ENCODE measurements around the gene DIS3L2. TPM values are rescaled to one million over a fixed set of nuclear protein-coding genes. Genes with fewer than 3 reads are reported as not detected.

DIS3L2 gene
- total RNA-seq, 2 donors from 2014 or later: 55.5 to 67.2 TPM

- Mint-ChIP-seq H3K36me3 (ENCODE audit: low read depth) (peaks cover 16% of the 10 kb centered on the region), H3K4me3 (no peak overlapping the region), H3K27me3 (no peaks in the 10 kb centered on the region), H3K27ac (peak overlapping the region; percentile 63), H3K4me1 (peaks cover 24% of the 10 kb centered on the region)
- ATAC-seq (no peak), DNase-seq (no peak)
- H3K9me3 ChIP-seq (ENCODE audit: control insufficient read depth, low read length, poor library complexity, severe bottlenecking): no peaks in the 10 kb centered on the region
These were observed 258.4 kb downstream of the DIS3L2 start for GRCh38 chr2:232219932-232220331.

- Mint-ChIP-seq H3K27ac (peak overlapping the region; percentile 56), H3K4me3 (no peak overlapping the region), H3K36me3 (ENCODE audit: low read depth) (peaks cover 2% of the 10 kb centered on the region), H3K27me3 (no peaks in the 10 kb centered on the region), H3K4me1 (peaks cover 4% of the 10 kb centered on the region)
- ATAC-seq (no peak), DNase-seq (no peak)
- H3K9me3 ChIP-seq (ENCODE audit: control insufficient read depth, low read length, poor library complexity, severe bottlenecking): no peaks in the 10 kb centered on the region
These were observed 263.9 kb downstream of the DIS3L2 start for GRCh38 chr2:232225429-232225828.

GRCh38 chr2:232225895-232226294 is 264.4 kb downstream of the DIS3L2 start:
- peaks cover 5% of the 10 kb centered on the region for H3K36me3 Mint-ChIP-seq (ENCODE audit: low read depth)
- no peak for ATAC-seq

GRCh38 chr2:232228332-232228731 is 266.8 kb downstream of the DIS3L2 start:
- H3K9me3 ChIP-seq (ENCODE audit: control insufficient read depth, low read length, poor library complexity, severe bottlenecking): no peaks in the 10 kb centered on the region
- peaks cover 23% of the 10 kb centered on the region for H3K4me1 Mint-ChIP-seq
- H3K4me3 Mint-ChIP-seq: no peak overlapping the region
- H3K27me3 Mint-ChIP-seq: no peaks in the 10 kb centered on the region
- no peak overlapping the region for H3K27ac Mint-ChIP-seq
- H3K36me3 Mint-ChIP-seq (ENCODE audit: low read depth): peaks cover 12% of the 10 kb centered on the region
- DNase-seq (no peak), ATAC-seq (no peak)

More at GRCh38 chr2:232225895-232226294, 264.4 kb downstream of the DIS3L2 start:
- H3K9me3 ChIP-seq (ENCODE audit: control insufficient read depth, low read length, poor library complexity, severe bottlenecking): no peaks in the 10 kb centered on the region
- Mint-ChIP-seq H3K27me3 (no peaks in the 10 kb centered on the region), H3K4me3 (no peak overlapping the region), H3K27ac (peak overlapping the region; percentile 56), H3K4me1 (peaks cover 9% of the 10 kb centered on the region)
- no peak for DNase-seq

GRCh38 chr2:232228971-232229894 is 267.7 kb downstream of the DIS3L2 start:
- peaks cover 12% of the 10 kb centered on the region for H3K36me3 Mint-ChIP-seq (ENCODE audit: low read depth)
- H3K27ac Mint-ChIP-seq: no peak overlapping the region
- H3K27me3 Mint-ChIP-seq: no peaks in the 10 kb centered on the region
- H3K4me3 Mint-ChIP-seq: no peak overlapping the region
- DNase-seq: no peak
- no peak for ATAC-seq
- H3K4me1 Mint-ChIP-seq: peaks cover 28% of the 10 kb centered on the region
- no peaks in the 10 kb centered on the region for H3K9me3 ChIP-seq (ENCODE audit: control insufficient read depth, low read length, poor library complexity, severe bottlenecking)

GRCh38 chr2:232229911-232230310 is 268.4 kb downstream of the DIS3L2 start:
- DNase-seq: no peak
- Mint-ChIP-seq H3K4me1 (peaks cover 28% of the 10 kb centered on the region), H3K27me3 (no peaks in the 10 kb centered on the region), H3K36me3 (ENCODE audit: low read depth) (peaks cover 12% of the 10 kb centered on the region), H3K27ac (no peak overlapping the region), H3K4me3 (no peak overlapping the region)
- no peak for ATAC-seq
- no peaks in the 10 kb centered on the region for H3K9me3 ChIP-seq (ENCODE audit: control insufficient read depth, low read length, poor library complexity, severe bottlenecking)

GRCh38 chr2:232230560-232230959 is 269.0 kb downstream of the DIS3L2 start:
- no peak for DNase-seq
- no peak for ATAC-seq
- Mint-ChIP-seq H3K4me1 (peaks cover 28% of the 10 kb centered on the region), H3K27me3 (no peaks in the 10 kb centered on the region), H3K36me3 (ENCODE audit: low read depth) (peaks cover 12% of the 10 kb centered on the region), H3K4me3 (no peak overlapping the region), H3K27ac (peak overlapping the region; percentile 45)
- H3K9me3 ChIP-seq (ENCODE audit: control insufficient read depth, low read length, poor library complexity, severe bottlenecking): no peaks in the 10 kb centered on the region

GRCh38 chr2:232231554-232231953 is 270.0 kb downstream of the DIS3L2 start:
- Mint-ChIP-seq H3K27ac (peak overlapping the region; percentile 45), H3K36me3 (ENCODE audit: low read depth) (peaks cover 12% of the 10 kb centered on the region), H3K4me1 (peaks cover 25% of the 10 kb centered on the region), H3K27me3 (no peaks in the 10 kb centered on the region), H3K4me3 (no peak overlapping the region)
- ATAC-seq (no peak), DNase-seq (no peak)
- no peaks in the 10 kb centered on the region for H3K9me3 ChIP-seq (ENCODE audit: control insufficient read depth, low read length, poor library complexity, severe bottlenecking)

GRCh38 chr2:232232915-232233314 is 271.4 kb downstream of the DIS3L2 start:
- Mint-ChIP-seq H3K27ac (no peak overlapping the region), H3K27me3 (no peaks in the 10 kb centered on the region), H3K4me3 (no peak overlapping the region), H3K4me1 (peaks cover 29% of the 10 kb centered on the region), H3K36me3 (ENCODE audit: low read depth) (peaks cover 14% of the 10 kb centered on the region)
- DNase-seq (no peak), ATAC-seq (no peak)
- no peaks in the 10 kb centered on the region for H3K9me3 ChIP-seq (ENCODE audit: control insufficient read depth, low read length, poor library complexity, severe bottlenecking)

- peaks cover 19% of the 10 kb centered on the region for H3K36me3 Mint-ChIP-seq (ENCODE audit: low read depth)
- H3K4me1 Mint-ChIP-seq: peaks cover 34% of the 10 kb centered on the region
- no peaks in the 10 kb centered on the region for H3K27me3 Mint-ChIP-seq
- H3K9me3 ChIP-seq (ENCODE audit: control insufficient read depth, low read length, poor library complexity, severe bottlenecking): no peaks in the 10 kb centered on the region
- no peak overlapping the region for H3K4me3 Mint-ChIP-seq
- ATAC-seq: no peak
- DNase-seq: no peak
- no peak overlapping the region for H3K27ac Mint-ChIP-seq
These were observed 273.6 kb downstream of the DIS3L2 start for GRCh38 chr2:232234922-232235615.

GRCh38 chr2:232235716-232236115 is 274.2 kb downstream of the DIS3L2 start:
- peaks cover 32% of the 10 kb centered on the region for H3K4me1 Mint-ChIP-seq
- H3K4me3 Mint-ChIP-seq: no peak overlapping the region
- no peaks in the 10 kb centered on the region for H3K9me3 ChIP-seq (ENCODE audit: control insufficient read depth, low read length, poor library complexity, severe bottlenecking)
- no peaks in the 10 kb centered on the region for H3K27me3 Mint-ChIP-seq
- no peak overlapping the region for H3K27ac Mint-ChIP-seq
- H3K36me3 Mint-ChIP-seq (ENCODE audit: low read depth): peaks cover 20% of the 10 kb centered on the region
- ATAC-seq (no peak), DNase-seq (no peak)

GRCh38 chr2:232236200-232236599 is 274.7 kb downstream of the DIS3L2 start:
- no peaks in the 10 kb centered on the region for H3K9me3 ChIP-seq (ENCODE audit: control insufficient read depth, low read length, poor library complexity, severe bottlenecking)
- Mint-ChIP-seq H3K27me3 (no peaks in the 10 kb centered on the region), H3K36me3 (ENCODE audit: low read depth) (peaks cover 17% of the 10 kb centered on the region), H3K27ac (no peak overlapping the region), H3K4me1 (peaks cover 30% of the 10 kb centered on the region), H3K4me3 (no peak overlapping the region)
- no peak for ATAC-seq
- no peak for DNase-seq

- no peak for ATAC-seq
- peaks cover 21% of the 10 kb centered on the region for H3K4me1 Mint-ChIP-seq
- H3K27ac Mint-ChIP-seq: no peak overlapping the region
- no peaks in the 10 kb centered on the region for H3K27me3 Mint-ChIP-seq
- peaks cover 14% of the 10 kb centered on the region for H3K36me3 Mint-ChIP-seq (ENCODE audit: low read depth)
- no peaks in the 10 kb centered on the region for H3K9me3 ChIP-seq (ENCODE audit: control insufficient read depth, low read length, poor library complexity, severe bottlenecking)
- H3K4me3 Mint-ChIP-seq: no peak overlapping the region
- no peak for DNase-seq
These were observed 276.0 kb downstream of the DIS3L2 start for GRCh38 chr2:232237464-232237863.

All from T-helper 17 cell (primary cell).